Measurements from ENCODE around the gene ENOX2.

Gene ENOX2

DNA sequence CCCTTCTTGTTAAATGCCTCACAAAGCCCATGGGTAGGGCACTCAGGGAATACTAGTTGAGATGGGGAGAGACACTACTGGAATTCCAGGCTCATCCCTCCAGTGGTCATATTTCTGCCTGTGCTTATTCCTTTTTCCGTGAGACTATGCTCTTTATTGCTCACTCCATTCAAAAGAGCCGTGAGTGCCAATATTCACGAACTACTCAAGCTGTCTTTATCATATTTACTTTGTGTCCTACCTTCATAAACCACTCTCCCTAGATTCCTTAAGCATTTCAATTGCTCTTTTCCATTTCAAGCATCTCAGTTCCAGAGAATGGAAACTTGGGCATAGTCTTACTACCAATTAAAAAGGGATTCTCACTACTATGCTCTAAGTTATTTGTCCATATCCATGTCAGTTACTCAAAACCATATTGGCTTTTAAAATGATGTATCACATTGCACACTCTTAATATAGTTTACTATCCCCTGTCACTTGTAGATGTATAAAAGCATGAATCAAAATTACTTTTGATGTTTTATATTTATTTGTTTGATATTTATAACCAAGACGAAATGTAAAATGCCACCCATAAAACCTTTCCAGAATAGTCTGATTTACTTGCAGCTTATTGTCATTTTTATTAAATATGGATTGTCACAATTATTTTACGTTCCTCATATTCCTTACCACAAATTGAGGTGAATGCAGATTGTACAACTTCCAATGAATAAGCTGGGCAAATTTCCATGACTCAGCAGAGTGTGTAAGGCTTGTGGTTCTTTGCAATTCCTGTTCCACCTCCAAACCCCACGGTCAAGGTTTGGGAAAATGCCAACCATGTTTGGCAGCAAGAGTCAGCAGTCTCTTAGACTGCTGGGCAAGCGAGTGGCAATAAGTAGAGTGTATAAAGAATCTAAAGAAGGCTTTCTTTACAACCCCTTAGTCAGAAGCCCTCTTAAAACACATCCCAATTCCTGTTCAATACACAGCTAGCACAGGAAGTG, 24.4 kb downstream of the ENOX2 start:
- ATAC-seq (ENCODE audit: insufficient read depth, low read depth), result no peak
- no peaks in the 10 kb centered on the region for H3K79me2 ChIP-seq (ENCODE audit: insufficient read depth, low read length)
- H3K4me3 ChIP-seq (ENCODE audit: low read depth in 1 of 2, low read length in 2 of 2), result no peak overlapping the region
- no peaks in the 10 kb centered on the region for H3K27me3 ChIP-seq (ENCODE audit: insufficient read depth, low read length, poor library complexity)
- H4K20me1 ChIP-seq (ENCODE audit: insufficient read depth, low read length), result no peaks in the 10 kb centered on the region
- no peak overlapping the region for H3K27ac ChIP-seq (ENCODE audit: low read length)
- no peak overlapping the region for H3K4me2 ChIP-seq (ENCODE audit: insufficient read depth, low read length)
- H3K36me3 ChIP-seq (ENCODE audit: insufficient read depth, low read length), result no peaks in the 10 kb centered on the region
- 0 out of 2 replicates have a peak, but pooled peaks cover 2% of the 10 kb centered on the region for H3K4me1 ChIP-seq (ENCODE audit: insufficient read depth, low read length)
- no peak for TF ChIP-seq EZH2 (IDR thresholded peaks at IDR 0.05; ENCODE audit: borderline replicate concordance, low read depth, low read length, severe bottlenecking)
- TF ChIP-seq, protein P1, sequence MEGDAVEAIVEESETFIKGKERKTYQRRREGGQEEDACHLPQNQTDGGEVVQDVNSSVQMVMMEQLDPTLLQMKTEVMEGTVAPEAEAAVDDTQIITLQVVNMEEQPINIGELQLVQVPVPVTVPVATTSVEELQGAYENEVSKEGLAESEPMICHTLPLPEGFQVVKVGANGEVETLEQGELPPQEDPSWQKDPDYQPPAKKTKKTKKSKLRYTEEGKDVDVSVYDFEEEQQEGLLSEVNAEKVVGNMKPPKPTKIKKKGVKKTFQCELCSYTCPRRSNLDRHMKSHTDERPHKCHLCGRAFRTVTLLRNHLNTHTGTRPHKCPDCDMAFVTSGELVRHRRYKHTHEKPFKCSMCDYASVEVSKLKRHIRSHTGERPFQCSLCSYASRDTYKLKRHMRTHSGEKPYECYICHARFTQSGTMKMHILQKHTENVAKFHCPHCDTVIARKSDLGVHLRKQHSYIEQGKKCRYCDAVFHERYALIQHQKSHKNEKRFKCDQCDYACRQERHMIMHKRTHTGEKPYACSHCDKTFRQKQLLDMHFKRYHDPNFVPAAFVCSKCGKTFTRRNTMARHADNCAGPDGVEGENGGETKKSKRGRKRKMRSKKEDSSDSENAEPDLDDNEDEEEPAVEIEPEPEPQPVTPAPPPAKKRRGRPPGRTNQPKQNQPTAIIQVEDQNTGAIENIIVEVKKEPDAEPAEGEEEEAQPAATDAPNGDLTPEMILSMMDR (IDR thresholded peaks at IDR 0.05; ENCODE audit: borderline replicate concordance, extremely low read depth, low read length, poor library complexity, severe bottlenecking), result no peak
- H2AFZ ChIP-seq (ENCODE audit: low read depth, low read length), result no peak overlapping the region
- no peak for DNase-seq
- H3K9ac ChIP-seq (ENCODE audit: low read depth, low read length), result no peak overlapping the region
- H3K9me3 ChIP-seq (ENCODE audit: insufficient read depth, low read length, severe bottlenecking), result no peaks in the 10 kb centered on the region

DNA sequence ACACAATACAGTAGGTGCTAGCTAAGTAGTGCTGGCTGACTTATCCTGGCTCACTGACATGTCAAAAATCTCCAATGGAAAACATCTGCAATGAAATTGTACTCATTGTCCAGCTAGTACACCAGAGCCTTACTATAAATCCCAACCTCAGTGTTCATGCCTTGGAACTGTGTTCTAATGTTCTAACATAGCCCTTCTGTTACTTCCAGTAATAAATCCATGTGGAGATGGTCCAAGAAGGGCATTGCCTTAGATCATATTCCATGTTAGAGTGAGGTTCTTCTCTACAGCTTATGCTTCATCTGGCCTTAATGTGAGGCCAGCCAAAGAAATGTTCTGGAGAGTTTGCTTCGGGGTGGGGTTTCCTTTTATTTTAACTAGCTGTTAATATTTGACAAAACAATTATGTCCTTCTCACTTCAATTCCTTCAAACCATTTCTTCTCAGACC, 25.1 kb downstream of the ENOX2 start:
- H3K79me2 ChIP-seq (ENCODE audit: insufficient read depth, low read length), result no peaks in the 10 kb centered on the region
- H3K4me2 ChIP-seq (ENCODE audit: insufficient read depth, low read length), result no peak overlapping the region
- H3K27ac ChIP-seq (ENCODE audit: low read length), result no peak overlapping the region
- no peak overlapping the region for H2AFZ ChIP-seq (ENCODE audit: low read depth, low read length)
- ATAC-seq (ENCODE audit: insufficient read depth, low read depth) (no peak), DNase-seq (no peak)
- TF ChIP-seq, protein P1 (IDR thresholded peaks at IDR 0.05; ENCODE audit: borderline replicate concordance, extremely low read depth, low read length, poor library complexity, severe bottlenecking), result no peak
- no peaks in the 10 kb centered on the region for H4K20me1 ChIP-seq (ENCODE audit: insufficient read depth, low read length)
- H3K36me3 ChIP-seq (ENCODE audit: insufficient read depth, low read length), result no peaks in the 10 kb centered on the region
- H3K9me3 ChIP-seq (ENCODE audit: insufficient read depth, low read length, severe bottlenecking), result no peaks in the 10 kb centered on the region
- no peaks in the 10 kb centered on the region for H3K27me3 ChIP-seq (ENCODE audit: insufficient read depth, low read length, poor library complexity)
- H3K4me1 ChIP-seq (ENCODE audit: insufficient read depth, low read length), result 0 out of 2 replicates have a peak, but pooled peaks cover 2% of the 10 kb centered on the region
- H3K9ac ChIP-seq (ENCODE audit: low read depth, low read length), result no peak overlapping the region
- no peak overlapping the region for H3K4me3 ChIP-seq (ENCODE audit: low read depth in 1 of 2, low read length in 2 of 2)

DNA sequence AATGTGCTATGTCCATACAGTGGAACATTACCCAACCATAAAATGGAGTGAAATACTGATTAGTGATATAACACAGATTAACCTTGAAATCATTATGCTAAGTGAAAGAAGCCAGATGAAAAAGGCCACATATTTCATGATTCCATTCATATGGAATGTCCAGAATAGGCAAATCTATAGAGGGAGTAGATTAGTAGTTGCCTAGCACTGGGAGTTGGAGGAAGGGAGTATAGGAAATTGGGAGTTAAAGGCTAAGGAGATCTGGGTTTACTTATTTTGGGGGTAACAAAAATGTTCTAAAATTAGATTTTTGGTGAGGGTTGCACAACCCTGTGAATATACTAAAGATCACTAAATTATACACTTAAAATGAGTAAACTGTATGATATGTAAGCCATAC, 26.8 kb downstream of the ENOX2 start:
- Histone ChIP-seq H3K4me3 (ENCODE audit: low read depth in 1 of 2, low read length in 2 of 2) (no peak overlapping the region), H3K9me3 (ENCODE audit: insufficient read depth, low read length, severe bottlenecking) (no peaks in the 10 kb centered on the region), H3K36me3 (ENCODE audit: insufficient read depth, low read length) (no peaks in the 10 kb centered on the region), H3K4me1 (ENCODE audit: insufficient read depth, low read length) (0 out of 2 replicates have a peak, but pooled peaks cover 2% of the 10 kb centered on the region), H3K27me3 (ENCODE audit: insufficient read depth, low read length, poor library complexity) (no peaks in the 10 kb centered on the region), H2AFZ (ENCODE audit: low read depth, low read length) (no peak overlapping the region), H3K79me2 (ENCODE audit: insufficient read depth, low read length) (no peaks in the 10 kb centered on the region), H3K27ac (ENCODE audit: low read length) (no peak overlapping the region), H3K9ac (ENCODE audit: low read depth, low read length) (no peak overlapping the region), H3K4me2 (ENCODE audit: insufficient read depth, low read length) (no peak overlapping the region), H4K20me1 (ENCODE audit: insufficient read depth, low read length) (no peaks in the 10 kb centered on the region)
- no peak for DNase-seq
- ATAC-seq (ENCODE audit: insufficient read depth, low read depth), result no peak
- no peak for TF ChIP-seq EZH2 (IDR thresholded peaks at IDR 0.05; ENCODE audit: borderline replicate concordance, low read depth, low read length, severe bottlenecking)
- TF ChIP-seq, protein P1 (IDR thresholded peaks at IDR 0.05; ENCODE audit: borderline replicate concordance, extremely low read depth, low read length, poor library complexity, severe bottlenecking), result no peak

Measured in DND-41 (cell line).